ENCODE results near the gene MMAA.
"Not testable (repeated sequence)": the region's sequence is repeated elsewhere in the genome, so short reads cannot be mapped to it uniquely, and the experiment has no call there.

Gene MMAA

DNA sequence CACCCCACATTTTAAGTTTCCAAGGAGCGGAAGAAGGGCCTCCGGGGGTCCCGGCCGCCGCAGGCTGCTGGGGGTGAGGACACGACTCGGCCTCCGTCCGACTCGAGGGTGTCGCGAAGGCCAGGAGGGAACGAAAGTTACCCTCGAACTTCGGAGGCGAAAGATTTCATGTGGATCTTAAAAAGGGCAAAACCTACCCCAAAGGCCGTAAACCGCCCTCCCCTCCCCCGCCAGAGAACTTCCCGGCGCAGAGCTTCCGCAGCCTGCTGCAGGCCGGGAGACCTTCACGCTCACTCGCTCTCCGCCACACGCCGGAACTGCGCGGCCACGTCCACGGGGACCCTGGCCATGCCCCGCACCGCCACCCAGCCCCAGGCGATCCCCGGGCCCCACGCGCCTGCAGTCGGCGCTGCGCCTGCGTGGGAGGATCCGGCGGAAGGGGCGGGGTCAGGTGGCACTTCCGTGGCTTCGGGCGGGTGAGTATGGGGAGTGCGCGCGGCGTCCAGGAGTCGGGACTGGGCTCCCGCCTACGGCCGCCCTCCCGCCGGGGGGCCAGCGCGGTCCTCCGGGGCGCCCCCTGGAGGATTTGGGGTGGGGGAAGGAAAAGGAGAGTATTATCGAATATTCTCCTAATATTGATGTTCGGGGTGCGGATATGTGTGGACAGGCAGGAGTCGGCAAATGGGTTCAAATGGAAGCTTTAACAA, at the start of gene MMAA:
Gene MMAA, plus strand, starts transcription at position 454 of the 707 bp plus-strand sequence. CDS start 19,755 bp downstream, outside the sequence.
- peak; percentile 98 for DNase-seq

DNA sequence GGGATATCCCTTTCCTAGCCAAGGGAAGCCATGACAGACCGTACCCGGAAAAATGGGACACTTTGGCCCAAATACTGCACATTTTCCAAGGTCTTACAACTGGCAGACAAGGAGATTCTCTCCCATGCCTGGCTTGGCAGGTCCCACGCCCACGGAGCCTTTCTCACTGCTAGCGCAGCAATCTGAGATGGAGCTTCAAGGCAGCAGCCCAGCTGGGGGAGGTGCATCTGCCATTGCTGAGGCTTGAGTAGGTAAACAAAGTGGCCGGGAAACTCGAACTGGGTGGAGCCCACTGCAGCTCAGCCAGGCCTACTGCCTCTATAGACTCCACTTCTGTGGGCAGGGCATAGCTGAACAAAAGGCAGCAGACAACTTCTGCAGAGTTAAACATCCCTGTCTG, 44.6 kb upstream of the MMAA start:
- not testable (repeated sequence) for DNase-seq

DNA sequence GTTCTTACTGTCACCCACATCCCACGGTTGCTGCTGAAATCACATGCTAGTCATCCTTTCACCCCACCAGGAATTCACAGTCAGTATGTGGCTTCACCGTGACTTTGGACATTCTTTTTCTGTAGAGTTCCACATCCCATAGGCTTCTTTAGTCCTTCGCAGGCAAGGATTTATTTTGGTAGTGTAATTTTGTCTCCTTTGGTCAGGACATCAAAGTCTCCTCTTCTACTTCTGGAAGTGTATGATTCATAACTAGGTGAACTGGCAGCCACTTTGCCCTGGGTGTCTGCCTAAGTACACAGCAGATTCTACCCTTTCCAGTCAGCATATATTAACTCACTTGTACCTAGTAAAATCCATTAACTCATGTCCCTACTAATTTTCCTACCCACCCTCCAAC, 38.3 kb upstream of the MMAA start:
- DNase-seq: no peak

DNA sequence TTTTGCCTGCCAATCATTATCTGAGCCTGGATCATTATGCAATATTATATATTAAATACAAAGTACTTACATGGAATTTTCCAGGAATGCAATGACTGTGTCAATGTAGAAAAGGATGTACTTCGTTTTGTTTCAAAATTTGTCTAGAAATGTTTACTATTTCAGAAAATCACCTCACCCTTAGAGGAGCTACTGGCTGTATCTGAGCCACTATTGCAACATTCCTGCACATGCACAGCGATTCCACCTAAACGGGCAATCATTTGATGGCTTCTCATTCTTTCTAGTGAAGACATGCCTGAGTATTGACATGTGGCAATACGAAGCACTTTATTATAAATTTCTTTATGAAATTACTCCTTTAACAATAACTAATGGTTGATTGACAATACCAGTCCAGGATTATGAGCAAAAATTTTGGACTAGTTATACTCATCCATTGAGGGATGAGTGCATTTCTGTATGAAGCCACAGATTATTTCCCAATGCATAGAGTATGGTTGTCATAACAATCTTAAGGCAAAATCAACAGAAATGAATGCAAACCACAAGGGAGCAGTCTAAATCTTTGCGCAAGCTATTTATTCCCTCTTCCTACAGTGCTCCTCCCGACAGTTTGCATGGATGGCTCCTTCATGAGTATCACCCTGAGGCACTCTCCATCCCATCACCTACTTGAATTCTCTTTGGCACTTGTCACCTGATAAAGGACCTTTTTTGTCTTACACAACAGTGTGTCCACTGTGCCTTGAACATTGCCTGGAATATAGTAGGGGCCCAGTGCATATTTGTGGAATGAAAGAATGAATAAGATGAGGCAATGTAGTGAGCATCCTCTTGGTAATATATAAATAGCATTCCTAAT, 35.8 kb upstream of the MMAA start:
- DNase-seq: no peak

DNA sequence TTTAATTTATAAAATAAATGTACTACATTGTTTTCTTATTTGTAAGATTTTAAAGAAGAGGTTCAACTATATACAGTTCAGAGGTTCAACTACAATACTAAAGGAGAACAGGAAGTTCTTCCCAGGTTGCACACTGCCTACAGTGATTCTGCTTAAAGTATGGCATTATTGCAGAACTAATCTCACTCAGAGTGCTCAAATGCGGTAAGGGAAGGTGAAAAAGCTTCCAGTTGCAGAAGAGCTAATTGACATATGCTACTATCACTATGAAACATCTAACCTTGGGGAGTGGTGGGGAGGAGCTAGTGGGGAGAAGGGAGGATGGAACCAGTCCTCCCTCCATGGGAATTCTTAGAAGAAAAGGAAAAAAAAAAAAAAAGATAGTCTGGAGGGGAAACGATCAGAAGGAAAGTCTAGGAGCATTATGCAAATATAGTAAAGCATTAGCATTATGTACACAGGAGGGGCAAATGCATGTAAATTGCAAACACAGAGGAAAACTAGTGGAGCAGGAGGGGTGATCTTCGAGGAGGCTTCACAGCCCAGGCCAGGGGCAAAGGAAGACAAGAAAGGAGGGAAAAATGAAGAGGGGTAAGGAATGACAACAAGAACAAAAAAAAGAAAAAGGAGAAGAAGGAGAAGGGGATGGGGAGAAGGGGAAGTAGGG, 32.0 kb upstream of the MMAA start:
- no peak for DNase-seq

DNA sequence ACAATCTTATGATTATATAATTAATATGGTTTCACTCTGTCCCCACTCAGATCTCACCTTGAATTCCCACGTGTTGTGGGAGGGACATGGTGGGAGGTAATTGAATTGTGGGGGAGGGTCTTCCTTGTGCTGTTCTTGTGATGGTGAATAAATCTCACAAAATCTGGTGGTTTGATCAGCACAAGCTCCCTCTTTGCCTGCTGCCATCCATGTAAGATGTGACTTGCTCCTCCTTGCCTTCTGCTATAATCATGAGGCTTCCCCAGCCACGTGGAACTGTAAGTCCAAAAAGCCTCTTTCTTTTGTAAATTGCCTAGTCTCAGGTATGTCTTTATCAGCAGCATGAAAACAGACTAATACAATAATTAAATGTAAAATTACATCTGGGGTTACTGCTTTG, 29.8 kb upstream of the MMAA start:
- not testable (repeated sequence) for DNase-seq

DNA sequence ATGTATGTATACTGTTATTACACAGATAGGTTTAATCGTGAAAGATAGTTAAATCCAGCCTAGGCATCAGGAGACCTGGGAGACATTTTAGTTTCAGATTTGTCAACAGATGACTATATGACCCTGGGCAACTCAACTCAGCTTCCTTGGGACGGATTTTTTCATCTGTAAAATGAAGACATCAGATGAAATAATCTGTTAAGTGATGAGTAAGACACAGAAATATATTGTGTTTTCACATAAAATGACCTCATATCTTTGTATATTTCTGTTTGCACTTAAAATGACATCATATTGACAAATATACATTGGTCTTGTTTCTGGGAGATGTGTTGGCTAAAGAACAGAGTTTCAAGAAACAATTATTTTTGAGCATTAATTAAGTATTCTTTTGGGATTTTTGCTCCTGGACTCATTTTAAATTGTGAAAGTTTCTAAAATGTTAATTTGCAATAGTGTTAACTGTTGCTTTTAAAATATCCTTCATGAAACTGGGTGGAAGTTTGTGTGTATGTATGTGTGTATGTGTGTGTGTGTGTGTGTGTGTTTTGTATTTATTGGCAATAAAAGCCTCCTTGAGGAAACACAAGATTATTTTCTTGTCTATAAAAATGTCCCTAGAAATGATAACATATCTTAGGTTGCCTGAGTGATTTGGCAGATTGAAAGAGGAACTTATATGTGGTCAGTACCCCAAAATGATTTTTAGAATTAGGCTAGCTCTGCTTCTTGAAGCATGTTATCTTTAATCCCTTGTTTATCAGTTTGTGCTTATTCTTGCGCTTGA, 29.1 kb upstream of the MMAA start:
- no peak for DNase-seq

DNA sequence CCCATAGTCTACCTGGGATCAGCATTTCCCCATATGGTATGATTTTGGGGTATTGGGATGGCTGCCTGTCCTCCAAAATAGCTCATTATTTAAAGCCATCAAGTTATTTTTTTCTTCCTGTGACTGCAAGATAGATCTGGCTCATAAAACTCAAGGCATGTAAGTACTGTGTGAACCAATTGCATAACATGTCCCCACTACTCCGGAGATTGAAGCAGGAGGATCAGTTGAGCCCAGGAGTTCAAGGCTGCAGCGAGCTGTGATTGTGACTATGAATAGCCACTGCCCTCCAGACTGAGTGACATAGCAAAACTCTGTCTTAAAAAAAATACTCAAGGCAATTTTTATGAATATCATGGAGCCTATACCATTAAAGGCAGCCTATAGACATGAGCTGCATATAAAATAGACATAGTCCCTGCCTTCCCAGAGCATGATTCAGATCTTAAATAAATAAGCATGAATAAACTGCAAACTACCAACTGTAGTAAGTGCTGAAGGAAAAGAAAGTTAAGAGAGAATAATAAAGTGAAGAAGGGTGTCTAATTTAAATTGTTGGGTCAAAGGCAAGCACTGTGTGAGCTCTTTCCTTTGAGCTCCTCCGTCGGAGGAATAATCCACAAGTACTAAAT, 16.9 kb upstream of the MMAA start:
- no peak for DNase-seq

DNA sequence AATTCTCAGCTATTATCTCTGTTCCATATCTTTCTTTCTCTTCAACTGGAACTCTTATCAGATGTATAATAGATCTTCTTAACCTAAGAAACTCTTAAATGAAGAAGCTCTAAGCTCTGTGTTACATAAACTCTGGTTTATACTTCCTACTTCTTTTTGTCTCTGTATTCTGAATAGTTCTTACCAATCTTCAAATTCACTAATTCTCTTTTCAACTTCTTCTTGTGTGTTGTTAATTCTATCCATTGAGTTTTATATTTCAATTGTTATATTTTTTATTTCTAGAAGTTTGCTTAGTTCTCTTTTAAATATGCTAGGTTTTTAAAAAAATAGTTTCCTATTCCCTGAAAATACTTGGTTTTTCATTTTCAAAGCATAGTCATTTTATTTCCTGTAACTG, 13.2 kb upstream of the MMAA start:
- DNase-seq: no peak

DNA sequence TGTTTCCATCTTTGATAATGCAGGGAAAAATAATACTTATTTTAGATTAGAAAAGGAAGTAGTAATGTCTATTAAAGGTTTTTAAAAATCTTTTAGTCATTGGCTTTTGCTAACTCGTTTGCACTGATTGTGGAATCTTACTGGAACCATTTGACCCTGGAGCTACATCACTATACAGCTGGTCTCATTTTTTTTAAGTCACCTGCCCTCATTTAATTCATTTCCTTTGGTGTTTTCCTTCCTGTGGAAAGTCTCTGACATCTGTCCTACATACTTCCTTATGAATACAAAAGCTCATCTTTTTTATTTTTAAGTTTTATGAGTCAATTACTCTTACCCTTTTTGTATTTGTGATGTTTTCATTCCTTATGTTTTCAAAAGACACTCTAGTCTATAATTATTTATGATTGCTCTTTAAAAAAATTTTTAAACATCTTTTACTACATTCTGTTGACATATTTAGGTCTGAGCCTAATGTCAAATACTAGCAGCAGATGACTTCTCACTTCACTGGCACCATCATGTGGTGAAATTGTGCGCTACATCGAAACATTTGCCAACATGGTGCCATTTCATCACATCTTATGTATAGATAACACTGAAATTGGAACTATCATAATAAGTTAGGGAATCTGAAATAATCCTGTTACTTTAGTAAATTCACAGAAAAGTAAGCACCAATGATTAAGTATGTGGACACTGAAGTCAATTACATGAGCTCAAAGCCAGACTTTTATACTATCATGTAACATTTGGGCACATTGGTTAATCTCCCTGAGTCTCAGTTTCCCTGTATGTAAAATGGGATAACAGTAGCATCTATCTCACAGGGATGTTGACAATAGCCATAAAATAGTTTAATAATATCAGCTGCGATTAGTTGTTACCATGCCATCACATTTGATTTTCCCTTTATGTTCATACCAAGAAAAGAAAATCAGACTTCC, 9.4 kb upstream of the MMAA start:
- peak; percentile 85 for DNase-seq

DNA sequence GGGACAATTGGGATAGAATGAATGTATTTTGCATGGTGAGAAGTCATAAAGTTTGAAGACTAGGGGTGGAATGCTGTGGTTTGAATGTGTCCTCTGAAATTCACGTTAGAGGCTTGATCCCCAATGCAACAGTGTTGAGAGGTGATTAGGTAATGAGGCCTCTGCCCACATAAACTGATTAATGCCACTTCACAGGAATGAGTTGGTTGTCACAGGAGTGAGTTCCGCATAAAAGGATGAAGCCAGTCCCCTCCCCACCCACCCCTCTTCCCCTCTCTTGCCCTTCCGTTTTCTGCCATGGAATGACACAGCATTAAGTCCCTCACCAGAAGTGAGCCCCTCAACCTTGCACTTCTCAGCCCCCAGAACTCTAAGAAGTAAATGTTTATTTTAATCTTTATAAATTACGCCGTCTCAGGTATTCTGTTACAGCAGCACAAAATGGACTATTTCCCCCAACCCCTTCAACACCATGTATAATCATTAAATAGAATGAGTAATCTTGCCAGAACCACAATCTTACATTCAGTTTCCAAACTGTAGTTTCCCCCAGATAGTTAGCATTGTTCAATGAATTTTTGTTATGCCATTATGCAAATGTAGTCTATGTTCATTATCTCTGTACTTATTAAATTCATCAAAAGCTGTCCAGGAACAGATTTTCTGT, 5.5 kb upstream of the MMAA start:
- no peak for DNase-seq

DNA sequence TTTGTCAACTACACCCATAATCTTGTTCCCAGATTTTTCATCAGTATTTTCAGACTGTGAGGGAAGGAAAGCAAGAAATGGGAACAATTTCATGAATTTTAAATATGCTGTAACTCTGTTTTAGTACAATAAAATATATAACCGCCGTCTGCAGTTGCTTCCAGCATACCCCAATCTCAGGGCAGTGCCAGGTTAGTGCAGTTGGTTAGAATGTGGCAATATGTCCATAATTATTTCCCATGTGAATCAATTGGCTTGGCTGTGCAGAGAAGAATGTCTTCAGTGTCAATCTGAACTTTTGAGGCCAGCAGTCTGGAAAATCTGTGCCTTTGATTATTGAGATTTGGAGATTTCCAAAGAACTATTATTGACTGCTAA, 5.0 kb upstream of the MMAA start:
- no peak for DNase-seq

DNA sequence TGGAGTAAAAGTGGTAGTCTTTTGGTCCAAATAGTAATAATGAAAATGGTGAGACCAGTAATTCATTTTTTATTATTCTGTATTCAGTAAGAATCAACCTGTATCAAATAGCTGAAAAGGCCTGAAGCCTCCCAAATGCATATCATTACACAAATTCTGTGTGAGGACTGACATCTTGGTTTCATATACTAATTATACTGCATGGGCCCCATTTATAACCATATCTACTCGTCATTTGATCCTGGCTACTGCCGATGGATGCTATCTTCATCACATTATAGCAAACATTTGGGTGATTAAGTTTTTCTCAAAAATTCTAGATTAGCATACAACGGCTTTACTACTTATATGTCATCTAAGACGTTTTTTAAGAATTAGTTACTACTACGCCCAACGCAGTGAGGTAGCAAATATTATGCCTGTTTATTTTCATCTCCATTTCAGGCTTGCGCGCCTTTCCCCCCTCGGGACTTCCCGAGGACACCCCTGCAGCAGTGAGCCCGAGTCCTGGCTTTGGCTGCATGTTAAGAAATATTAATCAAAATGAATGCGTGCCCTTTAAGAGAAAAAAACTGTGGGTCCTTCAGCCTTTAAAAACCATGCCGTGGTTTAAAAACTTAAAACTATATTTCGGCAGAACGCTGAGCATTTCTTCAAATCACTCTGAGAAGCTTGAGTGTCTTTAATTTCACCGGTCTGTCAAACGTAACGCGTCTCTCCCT, 814 bp upstream of the MMAA start:
- peak; percentile 68 for DNase-seq

DNA sequence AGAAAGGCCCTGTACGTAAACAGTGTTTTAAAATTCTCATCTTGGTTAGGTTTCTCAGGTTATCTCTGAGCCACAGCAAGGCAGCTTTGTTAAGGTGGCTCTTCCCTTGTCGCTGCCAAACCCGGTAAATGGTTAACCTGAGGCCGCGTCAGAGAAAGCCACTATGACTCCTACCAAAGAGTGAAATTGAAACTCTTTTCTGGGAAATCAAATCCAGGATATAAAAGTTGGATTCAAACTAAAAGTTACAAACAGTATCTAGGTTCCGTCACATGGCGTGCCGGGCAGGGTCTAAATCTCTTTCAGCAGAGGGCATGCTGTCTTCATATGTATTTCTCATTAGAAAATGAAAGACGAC, 433 bp downstream of the MMAA start:
- DNase-seq: peak; percentile 81

DNA sequence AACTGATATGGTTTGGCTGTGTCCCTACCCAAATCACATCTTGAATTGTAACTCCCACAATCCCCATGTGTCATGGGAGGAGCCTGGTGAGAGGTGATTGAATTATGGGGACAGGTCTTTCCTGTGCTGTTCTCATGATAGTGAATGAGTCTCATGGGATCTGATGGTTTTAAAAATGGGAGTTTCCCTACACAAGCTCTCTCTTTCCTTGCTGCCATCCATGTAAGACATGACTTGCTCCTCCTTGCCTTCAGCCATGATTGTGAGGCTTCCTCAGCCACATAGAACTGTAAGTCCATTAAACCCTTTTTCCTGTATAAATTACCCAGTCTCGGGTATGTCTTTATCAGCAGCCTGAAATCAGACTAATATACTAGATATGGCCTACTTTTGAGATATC, 2.9 kb downstream of the MMAA start:
- DNase-seq: not testable (repeated sequence)

DNA sequence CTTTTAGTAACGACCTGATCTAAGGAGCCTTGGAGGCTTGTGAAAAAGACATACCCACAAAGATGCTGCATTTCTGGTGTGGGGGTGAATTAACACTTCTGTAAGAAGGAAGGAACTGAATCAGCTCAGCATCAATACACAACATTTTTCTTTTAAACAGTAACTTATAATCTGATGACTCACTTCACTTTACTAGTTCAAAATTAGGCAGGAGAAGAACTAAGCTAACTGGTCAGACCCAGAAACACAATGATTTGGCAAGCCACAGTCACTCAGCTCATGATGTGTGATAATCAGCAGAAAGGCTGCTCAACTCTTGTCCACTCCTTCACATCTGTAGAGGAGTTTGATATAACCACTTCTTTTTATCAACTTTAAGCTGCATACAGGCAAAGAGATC, 4.6 kb downstream of the MMAA start:
- DNase-seq: no peak

DNA sequence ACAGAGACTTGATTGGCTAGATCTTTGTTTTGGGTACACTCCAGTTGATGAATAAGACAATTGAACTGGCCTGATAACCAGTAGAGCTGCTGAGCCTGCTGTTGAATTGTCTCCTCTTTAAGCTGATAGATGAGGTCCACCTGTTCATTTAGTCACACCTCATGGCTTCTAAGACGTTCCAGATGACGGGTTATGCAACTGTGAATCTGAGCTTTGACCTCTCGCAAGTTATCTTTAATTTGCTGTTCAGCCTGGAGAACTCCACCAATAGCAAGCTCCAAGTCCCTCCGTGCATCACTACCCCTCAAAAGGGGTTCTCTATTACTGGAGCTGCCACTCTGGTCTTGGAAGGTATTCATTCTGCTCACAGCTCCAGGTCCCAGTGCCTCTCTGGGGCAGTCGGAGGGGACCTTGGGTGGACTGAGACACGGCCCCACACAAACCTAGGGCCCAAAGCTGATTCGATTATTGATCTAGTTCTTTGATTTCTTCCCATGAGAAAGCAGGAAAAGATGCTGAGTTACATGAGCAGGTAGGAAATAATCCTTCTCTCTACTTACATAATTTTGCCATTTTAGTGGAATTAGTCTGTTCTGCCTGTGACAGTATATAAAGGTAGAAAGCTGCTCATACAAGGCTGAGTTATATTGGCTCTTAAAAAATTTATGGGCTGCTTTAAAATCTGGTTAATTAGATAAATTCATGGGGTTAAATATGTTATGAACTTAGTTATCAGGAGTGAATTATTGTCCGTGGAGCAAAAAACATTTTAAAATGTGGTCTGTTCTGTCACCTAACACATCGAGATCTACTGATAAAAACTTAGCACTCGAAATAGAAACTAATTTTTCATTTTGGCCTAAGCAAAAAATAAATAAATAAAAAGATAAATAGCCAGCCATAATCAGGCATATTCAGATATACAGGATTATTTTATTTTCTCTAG, 6.8 kb downstream of the MMAA start:
- DNase-seq: no peak

DNA sequence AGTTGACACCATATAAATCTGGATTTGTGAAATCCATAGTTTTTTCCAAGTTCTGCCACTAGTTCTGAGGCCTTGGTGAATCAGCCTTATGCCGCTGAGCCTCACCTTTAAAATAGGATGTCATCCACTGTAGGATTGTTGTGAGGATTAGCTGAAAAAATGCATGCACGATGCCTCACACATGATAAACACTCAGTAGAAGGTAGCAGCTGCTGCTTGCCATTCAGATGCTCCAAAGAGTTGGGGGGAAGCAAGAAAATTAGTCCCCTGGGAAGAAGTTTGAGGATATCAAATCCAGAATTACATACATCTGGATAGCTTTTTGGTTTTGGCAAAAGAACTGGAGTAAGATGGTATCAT, 7.4 kb downstream of the MMAA start:
- no peak for DNase-seq

DNA sequence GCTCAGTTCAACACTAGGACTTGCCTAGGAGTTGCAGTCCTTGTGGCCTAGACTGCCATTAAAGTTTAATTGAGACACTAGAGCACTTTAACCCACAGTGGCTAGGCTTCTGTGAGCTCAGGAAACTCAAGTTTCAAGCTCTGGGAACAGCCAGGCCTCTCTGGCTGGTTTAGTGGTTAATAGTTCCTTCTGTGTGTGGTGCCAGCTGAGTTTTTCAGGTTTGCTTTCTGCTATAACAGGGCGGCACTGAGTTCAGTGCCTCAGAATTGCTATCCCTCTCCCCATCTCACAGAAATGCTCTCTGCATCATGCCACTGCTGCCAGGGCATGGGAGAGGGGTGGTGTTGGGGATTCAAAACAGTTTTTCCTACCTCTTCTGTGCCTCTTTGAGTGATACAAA, 15.9 kb downstream of the MMAA start:
- DNase-seq: no peak
